ENCODE data around the gene MAPK11. TPM values are rescaled to one million over a fixed set of nuclear protein-coding genes. Genes with fewer than 3 reads are reported as not detected.

MAPK11 gene
- total and polyA plus RNA-seq, 9 of the 15 experiments (the other 6 are each of a cell fraction or from before 2014, with no cell fraction given) = 0.06 to 14.6 (median 5.3) TPM

GRCh38 chr22:50242406-50242949, 27.7 kb downstream of the MAPK11 start:
- DNase-seq (ENCODE audit: extremely low read depth in 1 of 4, low spot score in 3 of 4) (no peak), FAIRE-seq (peak; percentile 42), ATAC-seq (no peak)
- Histone ChIP-seq H3K27ac (ENCODE audit: extremely low read depth, low read depth, low read length) (peak overlapping the region; percentile 41; the same call in 1 of the 3 replicates), H3K9ac (ENCODE audit: insufficient read depth in 1 of 2, low read depth in 2 of 2, low read length in 2 of 2) (peak overlapping the region; percentile 80 to 90), H3K27me3 (ENCODE audit: control insufficient read depth in 2 of 2, insufficient read depth in 2 of 2, low read length in 2 of 2) (no peaks in the 10 kb centered on the region), H3K36me3 (ENCODE audit: control insufficient read depth, insufficient read depth, low read length) (peaks cover 40% of the 10 kb centered on the region; the same call in 2 of the 3 replicates), H3K9me3 (replicated peaks; ENCODE audit: control insufficient read depth, insufficient read depth, low read depth, low read length) (no peaks in the 10 kb centered on the region), H3K4me3 (peak overlapping the region; percentile 76), H3K4me1 (replicated peaks in 1 of 2; ENCODE audit: control insufficient read depth in 2 of 2, insufficient read depth in 2 of 2, low read length in 2 of 2) (peaks cover 0 to 40% of the 10 kb centered on the region in 2 experiments; a peak in 3 of 5 replicates), H3K79me2 (ENCODE audit: control insufficient read depth, insufficient read depth, low read length) (peaks cover 73% of the 10 kb centered on the region), H4K20me1 (replicated peaks; ENCODE audit: control insufficient read depth, insufficient read depth, low read length) (peaks cover 15% of the 10 kb centered on the region), H3K9me1 (ENCODE audit: control insufficient read depth, insufficient read depth, low read length) (no peaks in the 10 kb centered on the region), H3K4me2 (ENCODE audit: insufficient read depth, low read length) (peak overlapping the region; percentile 79), H2AFZ (ENCODE audit: low read depth, low read length) (no peak overlapping the region)
- in situ Hi-C loops (cut with MboI) = loop anchor here (5.0 kb wide), 1 partner anchor 100 kb away; the partner anchor contains the start of gene PPP6R2
- BruUV-seq (replicated peaks) = no TSS peak
- ChIA-PET POLR2A (interaction anchor here (0.5 to 1.9 kb wide), 4 partner anchors 9 to 437 kb away, joined by 3 to 5 read pairs (median 4); partner anchors contain the start of gene HDAC10), CTCF (ENCODE audit: low intra/inter-chr PET ratio) (interaction anchor here (0.6 to 1.0 kb wide), 2 partner anchors 17 to 100 kb away, joined by 3 to 4 read pairs; no protein-coding TSS in a partner anchor)
- intact Hi-C loops (cut with micrococcal nuclease) = loop anchor here (5.0 kb wide), 1 partner anchor 255 kb away; no protein-coding TSS in a partner anchor
- 3% methylated on average over 14 of the region's 14 CpGs for WGBS (ENCODE audit: insufficient coverage, low coverage, missing lambda C conversion rate)
- TF ChIP-seq, protein P1, sequence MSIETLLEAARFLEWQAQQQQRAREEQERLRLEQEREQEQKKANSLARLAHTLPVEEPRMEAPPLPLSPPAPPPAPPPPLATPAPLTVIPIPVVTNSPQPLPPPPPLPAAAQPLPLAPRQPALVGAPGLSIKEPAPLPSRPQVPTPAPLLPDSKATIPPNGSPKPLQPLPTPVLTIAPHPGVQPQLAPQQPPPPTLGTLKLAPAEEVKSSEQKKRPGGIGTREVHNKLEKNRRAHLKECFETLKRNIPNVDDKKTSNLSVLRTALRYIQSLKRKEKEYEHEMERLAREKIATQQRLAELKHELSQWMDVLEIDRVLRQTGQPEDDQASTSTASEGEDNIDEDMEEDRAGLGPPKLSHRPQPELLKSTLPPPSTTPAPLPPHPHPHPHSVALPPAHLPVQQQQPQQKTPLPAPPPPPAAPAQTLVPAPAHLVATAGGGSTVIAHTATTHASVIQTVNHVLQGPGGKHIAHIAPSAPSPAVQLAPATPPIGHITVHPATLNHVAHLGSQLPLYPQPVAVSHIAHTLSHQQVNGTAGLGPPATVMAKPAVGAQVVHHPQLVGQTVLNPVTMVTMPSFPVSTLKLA (conservative IDR thresholded peaks at IDR 0.05) = peak in 1 of 2 experiments; percentile 17; a peak in 1 of 4 replicates
- TF ChIP-seq POLR2H (tag; IDR thresholded peaks at IDR 0.05; ENCODE audit: low read depth) (no peak), ZNF639 (CRISPR knock-in tag; conservative IDR thresholded peaks at IDR 0.05 in 1 of 2, IDR thresholded peaks at IDR 0.05 in 1 of 2) (no peak), SMAD3 (CRISPR knock-in tag; conservative IDR thresholded peaks at IDR 0.05) (no peak), CBFA2T3 (IDR thresholded peaks at IDR 0.05) (no peak), MXI1 (IDR thresholded peaks at IDR 0.05; ENCODE audit: low read depth, low read length) (0 out of 2 replicates have a peak, but pooled peaks have one; percentile 41), ELK3 (CRISPR knock-in tag; IDR thresholded peaks at IDR 0.05) (no peak)

Data from K562 (cell line).